Hepatocyte (in vitro differentiated cells): ENCODE measurements around the gene SNCAIP.

Experiments used
- EZH2 ChIP-seq: fragments of 200-600 bp; sonication (generic); IDR thresholded peaks from 2 replicates; pipeline ENCODE4 v1.6.1; 2016; ENCODE audit warnings: antibody characterized with exemption, mild to moderate bottlenecking, borderline replicate concordance
- EZH2phosphoT487 ChIP-seq: fragments of 200-600 bp; sonication (generic); IDR thresholded peaks from one replicate; pipeline ENCODE4 v1.6.1; 2018; ENCODE audit warnings: antibody characterized with exemption, mild to moderate bottlenecking, low read depth, moderate library complexity; ENCODE audit not compliant: unreplicated experiment, severe bottlenecking
- TF ChIP-seq, protein P1 (sequence below): fragments of 200-600 bp; sonication (generic); IDR thresholded peaks from 2 replicates; pipeline ENCODE4 v1.5.1; 2016; ENCODE audit warnings: antibody characterized with exemption, mild to moderate bottlenecking; ENCODE audit not compliant: poor library complexity

- TF ChIP-seq, protein P1, sequence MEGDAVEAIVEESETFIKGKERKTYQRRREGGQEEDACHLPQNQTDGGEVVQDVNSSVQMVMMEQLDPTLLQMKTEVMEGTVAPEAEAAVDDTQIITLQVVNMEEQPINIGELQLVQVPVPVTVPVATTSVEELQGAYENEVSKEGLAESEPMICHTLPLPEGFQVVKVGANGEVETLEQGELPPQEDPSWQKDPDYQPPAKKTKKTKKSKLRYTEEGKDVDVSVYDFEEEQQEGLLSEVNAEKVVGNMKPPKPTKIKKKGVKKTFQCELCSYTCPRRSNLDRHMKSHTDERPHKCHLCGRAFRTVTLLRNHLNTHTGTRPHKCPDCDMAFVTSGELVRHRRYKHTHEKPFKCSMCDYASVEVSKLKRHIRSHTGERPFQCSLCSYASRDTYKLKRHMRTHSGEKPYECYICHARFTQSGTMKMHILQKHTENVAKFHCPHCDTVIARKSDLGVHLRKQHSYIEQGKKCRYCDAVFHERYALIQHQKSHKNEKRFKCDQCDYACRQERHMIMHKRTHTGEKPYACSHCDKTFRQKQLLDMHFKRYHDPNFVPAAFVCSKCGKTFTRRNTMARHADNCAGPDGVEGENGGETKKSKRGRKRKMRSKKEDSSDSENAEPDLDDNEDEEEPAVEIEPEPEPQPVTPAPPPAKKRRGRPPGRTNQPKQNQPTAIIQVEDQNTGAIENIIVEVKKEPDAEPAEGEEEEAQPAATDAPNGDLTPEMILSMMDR = no peak
- TF ChIP-seq EZH2 = no peak
- no peak for TF ChIP-seq EZH2phosphoT487
Observed at GRCh38 chr5:122287101-122287500, 24.9 kb upstream of the SNCAIP start.
